ENCODE measurements around the gene CD52.
"Not testable (repeated sequence)": the region's sequence is repeated elsewhere in the genome, so short reads cannot be mapped to it uniquely, and the experiment has no call there.

Gene CD52

GRCh38 chr1:26323382-26323781, 5.6 kb downstream of the CD52 start:
- intact Hi-C loops (cut with DNase I): no loop called here
- no peak for DNase-seq

- DNase-seq: no peak
- intact Hi-C loops (cut with DNase I): no loop called here
These were observed 6.8 kb downstream of the CD52 start for GRCh38 chr1:26324550-26324949.

- no peak for DNase-seq
- intact Hi-C loops (cut with DNase I): no loop called here
These were observed 10.2 kb downstream of the CD52 start for GRCh38 chr1:26327956-26328362.

GRCh38 chr1:26328597-26328996, 10.8 kb downstream of the CD52 start:
- intact Hi-C loops (cut with DNase I): no loop called here
- DNase-seq: no peak

GRCh38 chr1:26329380-26329779, 11.6 kb downstream of the CD52 start:
- intact Hi-C loops (cut with DNase I); DNase-seq: not testable (repeated sequence)

- intact Hi-C loops (cut with DNase I): no loop called here
- DNase-seq: no peak
These were observed 12.5 kb downstream of the CD52 start for GRCh38 chr1:26330276-26330675.

- intact Hi-C loops (cut with DNase I); DNase-seq: not testable (repeated sequence)
These were observed 15.6 kb downstream of the CD52 start for GRCh38 chr1:26333312-26333711.

GRCh38 chr1:26335774-26336476, 18.2 kb downstream of the CD52 start:
- intact Hi-C loops (cut with DNase I): no loop called here
- peak in 1 of 10 donors; percentile 36 for DNase-seq

- DNase-seq: peak in 1 of 10 donors; percentile 17
- intact Hi-C loops (cut with DNase I): no loop called here
These were observed 18.9 kb downstream of the CD52 start for GRCh38 chr1:26336477-26337205.

- intact Hi-C loops (cut with DNase I): no loop called here
These were observed 19.4 kb downstream of the CD52 start for GRCh38 chr1:26337206-26337535.

GRCh38 chr1:26337625-26338024, 19.9 kb downstream of the CD52 start:
- intact Hi-C loops (cut with DNase I): no loop called here
- DNase-seq: no peak

More at GRCh38 chr1:26337206-26337535, 19.4 kb downstream of the CD52 start:
- DNase-seq: no peak

GRCh38 chr1:26338670-26339069, 20.9 kb downstream of the CD52 start:
- intact Hi-C loops (cut with DNase I): no loop called here
- no peak for DNase-seq

- DNase-seq: no peak
- intact Hi-C loops (cut with DNase I): no loop called here
These were observed 22.3 kb downstream of the CD52 start for GRCh38 chr1:26340047-26340481.

GRCh38 chr1:26344147-26344920, 26.6 kb downstream of the CD52 start:
- no peak for DNase-seq
- intact Hi-C loops (cut with DNase I): no loop called here

- no peak for DNase-seq
- intact Hi-C loops (cut with DNase I): no loop called here
These were observed 28.0 kb downstream of the CD52 start for GRCh38 chr1:26345718-26346117.

- DNase-seq: no peak
- intact Hi-C loops (cut with DNase I): no loop called here
These were observed 28.7 kb downstream of the CD52 start for GRCh38 chr1:26346274-26347033.

GRCh38 chr1:26349188-26349876, 31.6 kb downstream of the CD52 start:
- intact Hi-C loops (cut with DNase I): no loop called here

GRCh38 chr1:26349877-26350244, 32.1 kb downstream of the CD52 start:
- DNase-seq: no peak
- intact Hi-C loops (cut with DNase I): no loop called here

More at GRCh38 chr1:26349188-26349876, 31.6 kb downstream of the CD52 start:
- DNase-seq: no peak

GRCh38 chr1:26350343-26350700, 32.6 kb downstream of the CD52 start:
- no peak for DNase-seq
- intact Hi-C loops (cut with DNase I): no loop called here

Data from posterior cingulate gyrus (tissue), 11 donors.